Loucy (cell line): ENCODE data around the gene RNU4-1.

Experiments used
- H2AFZ ChIP-seq: fragments of 200-600 bp; sonication (generic); 2 replicates; pipeline ENCODE4 v1.6.0; 2016; ENCODE audit warnings: antibody characterized with exemption, mild to moderate bottlenecking, low read length, moderate library complexity
- H3F3A ChIP-seq: fragments of 200-600 bp; 2 replicates; pipeline ENCODE4 v1.6.0; 2016; ENCODE audit warnings: antibody characterized with exemption, low read depth, mild to moderate bottlenecking
- H3K27me3 ChIP-seq: fragments of 200-600 bp; sonication (generic); 2 replicates; pipeline ENCODE4 v1.6.1; 2014; ENCODE audit warnings: low read length, mild to moderate bottlenecking; ENCODE audit not compliant: insufficient read depth, poor library complexity, severe bottlenecking
- H3K36me3 ChIP-seq: fragments of 200-600 bp; sonication (generic); 2 replicates; pipeline ENCODE4 v1.6.1; 2016; ENCODE audit warnings: low read length; ENCODE audit not compliant: insufficient read depth
- H3K4me1 ChIP-seq: fragments of 200-600 bp; sonication (generic); 2 replicates; pipeline ENCODE4 v1.5.1; 2014; ENCODE audit warnings: low read length, mild to moderate bottlenecking; ENCODE audit not compliant: insufficient read depth, poor library complexity, severe bottlenecking
- H3K4me2 ChIP-seq: fragments of 200-600 bp; sonication (generic); 2 replicates; pipeline ENCODE4 v1.6.0; 2014; ENCODE audit warnings: antibody characterized with exemption, low read length, low read depth, mild to moderate bottlenecking; ENCODE audit not compliant: poor library complexity, severe bottlenecking
- H3K4me3 ChIP-seq: fragments of 200-600 bp; sonication (generic); 2 replicates; pipeline ENCODE4 v1.5.1; 2014; ENCODE audit warnings: low read length, mild to moderate bottlenecking, mixed read lengths; ENCODE audit not compliant: poor library complexity, severe bottlenecking
- H3K79me2 ChIP-seq: fragments of 200-600 bp; sonication (generic); 2 replicates; pipeline ENCODE4 v1.6.1; 2014; ENCODE audit warnings: low read length; ENCODE audit not compliant: insufficient read depth
- H3K9ac ChIP-seq: fragments of 200-600 bp; sonication (generic); 2 replicates; pipeline ENCODE4 v1.6.0; 2014; ENCODE audit warnings: mild to moderate bottlenecking, low read depth, low read length, moderate library complexity; ENCODE audit not compliant: poor library complexity, severe bottlenecking
- H3K9me2 ChIP-seq: fragments of 200-600 bp; sonication (generic); replicated peaks from 2 replicates; pipeline ENCODE4 v1.6.1; 2016; ENCODE audit warnings: low read depth, low read length, mixed read lengths
- H3K9me3 ChIP-seq: fragments of 200-600 bp; sonication (generic); 2 replicates; pipeline ENCODE4 v1.6.1; 2014; ENCODE audit warnings: mild to moderate bottlenecking, antibody characterized with exemption, low read length, low read depth; ENCODE audit not compliant: insufficient read depth
- H4K20me1 ChIP-seq: fragments of 200-600 bp; sonication (generic); 2 replicates; pipeline ENCODE4 v1.6.0; 2014; ENCODE audit warnings: antibody characterized with exemption, low read length, mild to moderate bottlenecking; ENCODE audit not compliant: insufficient read depth, poor library complexity, severe bottlenecking
- EZH2phosphoT487 ChIP-seq: fragments of 200-600 bp; IDR thresholded peaks from 2 replicates; pipeline ENCODE4 v1.6.1; 2018; ENCODE audit warnings: antibody characterized with exemption, mild to moderate bottlenecking, moderate library complexity, borderline replicate concordance
- TF ChIP-seq, protein P1 (sequence below): fragments of 200-600 bp; sonication (generic); conservative IDR thresholded peaks from 2 replicates; pipeline ENCODE4 v1.5.1; 2014; ENCODE audit warnings: mild to moderate bottlenecking, antibody characterized with exemption, low read length

The RNU4-1 gene

DNA sequence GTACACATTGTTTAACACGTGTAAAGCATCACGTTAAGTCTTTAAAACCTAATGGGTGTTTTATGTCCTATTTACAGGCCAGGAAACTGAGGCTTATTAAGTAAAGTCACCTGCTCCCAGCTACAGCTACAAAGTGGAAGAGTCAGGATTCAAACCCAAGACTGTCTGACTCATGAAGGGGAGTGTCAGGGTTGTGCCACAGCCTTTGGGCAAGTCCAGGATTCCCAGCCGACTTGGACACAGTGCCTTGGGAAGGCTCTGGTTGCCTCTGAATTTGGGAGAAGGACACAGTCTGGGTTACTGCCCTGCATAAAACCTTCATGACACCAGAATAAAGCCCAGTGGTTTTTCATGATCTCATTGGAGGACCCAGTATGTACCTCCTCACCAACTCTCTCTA lies 8.7 kb downstream of the RNU4-1 start:
- Histone ChIP-seq H3K9ac (no peak overlapping the region), H3K9me2 (no peaks in the 10 kb centered on the region), H3K9me3 (no peaks in the 10 kb centered on the region), H4K20me1 (no peaks in the 10 kb centered on the region), H3K4me2 (no peak overlapping the region), H2AFZ (no peak overlapping the region), H3K36me3 (no peaks in the 10 kb centered on the region), H3K4me1 (no peaks in the 10 kb centered on the region), H3K4me3 (no peak overlapping the region), H3F3A (no peaks in the 10 kb centered on the region), H3K27me3 (no peaks in the 10 kb centered on the region), H3K79me2 (no peaks in the 10 kb centered on the region)
- TF ChIP-seq, protein P1, sequence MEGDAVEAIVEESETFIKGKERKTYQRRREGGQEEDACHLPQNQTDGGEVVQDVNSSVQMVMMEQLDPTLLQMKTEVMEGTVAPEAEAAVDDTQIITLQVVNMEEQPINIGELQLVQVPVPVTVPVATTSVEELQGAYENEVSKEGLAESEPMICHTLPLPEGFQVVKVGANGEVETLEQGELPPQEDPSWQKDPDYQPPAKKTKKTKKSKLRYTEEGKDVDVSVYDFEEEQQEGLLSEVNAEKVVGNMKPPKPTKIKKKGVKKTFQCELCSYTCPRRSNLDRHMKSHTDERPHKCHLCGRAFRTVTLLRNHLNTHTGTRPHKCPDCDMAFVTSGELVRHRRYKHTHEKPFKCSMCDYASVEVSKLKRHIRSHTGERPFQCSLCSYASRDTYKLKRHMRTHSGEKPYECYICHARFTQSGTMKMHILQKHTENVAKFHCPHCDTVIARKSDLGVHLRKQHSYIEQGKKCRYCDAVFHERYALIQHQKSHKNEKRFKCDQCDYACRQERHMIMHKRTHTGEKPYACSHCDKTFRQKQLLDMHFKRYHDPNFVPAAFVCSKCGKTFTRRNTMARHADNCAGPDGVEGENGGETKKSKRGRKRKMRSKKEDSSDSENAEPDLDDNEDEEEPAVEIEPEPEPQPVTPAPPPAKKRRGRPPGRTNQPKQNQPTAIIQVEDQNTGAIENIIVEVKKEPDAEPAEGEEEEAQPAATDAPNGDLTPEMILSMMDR = no peak
- no peak for TF ChIP-seq EZH2phosphoT487

DNA sequence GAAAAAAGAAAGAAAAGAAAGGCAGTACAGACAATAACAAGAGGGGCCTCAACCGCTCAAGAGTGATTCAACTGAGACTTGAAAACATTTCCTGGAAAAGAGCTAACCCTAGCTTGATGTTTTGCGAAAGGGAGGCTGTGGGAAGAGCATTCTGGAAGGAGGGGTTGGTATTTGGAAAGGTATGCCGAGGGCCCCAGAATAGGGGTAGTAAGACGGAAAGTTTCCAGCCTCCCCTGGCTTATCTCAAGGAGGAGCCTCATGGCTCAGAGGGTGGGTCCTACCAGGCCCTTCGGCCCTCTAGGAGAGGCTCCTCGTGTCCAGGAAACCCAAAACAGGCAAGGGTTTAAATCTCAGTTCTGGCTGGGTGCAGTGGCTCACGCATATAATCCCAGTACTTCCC lies 9.7 kb downstream of the RNU4-1 start:
- Histone ChIP-seq H3K79me2 (no peaks in the 10 kb centered on the region), H3K27me3 (no peaks in the 10 kb centered on the region), H3K4me3 (no peak overlapping the region), H3K4me2 (no peak overlapping the region), H4K20me1 (no peaks in the 10 kb centered on the region), H3K9ac (no peak overlapping the region), H3K36me3 (no peaks in the 10 kb centered on the region), H3F3A (no peaks in the 10 kb centered on the region), H3K9me3 (no peaks in the 10 kb centered on the region), H3K4me1 (no peaks in the 10 kb centered on the region), H3K9me2 (no peaks in the 10 kb centered on the region), H2AFZ (no peak overlapping the region)
- TF ChIP-seq, protein P1 = no peak
- no peak for TF ChIP-seq EZH2phosphoT487

- no peaks in the 10 kb centered on the region for H3K9me2 ChIP-seq
- H3K9me3 ChIP-seq = no peaks in the 10 kb centered on the region
- no peaks in the 10 kb centered on the region for H3K27me3 ChIP-seq
- no peak overlapping the region for H2AFZ ChIP-seq
- H4K20me1 ChIP-seq = no peaks in the 10 kb centered on the region
- no peaks in the 10 kb centered on the region for H3K36me3 ChIP-seq
- no peaks in the 10 kb centered on the region for H3K4me1 ChIP-seq
- no peak overlapping the region for H3K4me2 ChIP-seq
- no peak overlapping the region for H3K4me3 ChIP-seq
- H3F3A ChIP-seq = no peaks in the 10 kb centered on the region
- H3K9ac ChIP-seq = no peak overlapping the region
- H3K79me2 ChIP-seq = no peaks in the 10 kb centered on the region
- TF ChIP-seq, protein P1 = no peak
- no peak for TF ChIP-seq EZH2phosphoT487
Measured at GRCh38 chr12:120278137-120279069, 14.6 kb downstream of the RNU4-1 start.
